Measurements from ENCODE around the gene B4GALT6. TPM values are rescaled to one million over a fixed set of nuclear protein-coding genes. Genes with fewer than 3 reads are reported as not detected.

Gene B4GALT6
- total and polyA plus RNA-seq, 10 of the 15 experiments (the other 5 are each of a cell fraction or from before 2014, with no cell fraction given), result 11.9 to 47.4 (median 18.0) TPM

- Histone ChIP-seq H3K9me3 (replicated peaks; ENCODE audit: control insufficient read depth, insufficient read depth, low read length) (no peaks in the 10 kb centered on the region; the same call in 2 of the 3 replicates), H3K27me3 (replicated peaks in 1 of 2; ENCODE audit: control insufficient read depth in 2 of 2, insufficient read depth in 2 of 2, low read length in 1 of 2) (no peaks in the 10 kb centered on the region), H4K20me1 (ENCODE audit: control insufficient read depth, insufficient read depth) (no peaks in the 10 kb centered on the region), H3K27ac (ENCODE audit: control insufficient read depth, insufficient read depth) (no peak overlapping the region), H3K9ac (ENCODE audit: control insufficient read depth, insufficient read depth, low read length) (no peak overlapping the region), H3K36me3 (ENCODE audit: control insufficient read depth in 2 of 2, insufficient read depth in 2 of 2, low read length in 1 of 2) (no peaks in the 10 kb centered on the region), H3K4me2 (ENCODE audit: control insufficient read depth, insufficient read depth) (no peak overlapping the region), H3K4me1 (ENCODE audit: control insufficient read depth, insufficient read depth, low read length) (no peaks in the 10 kb centered on the region), H3K4me3 (no peak overlapping the region), H3K79me2 (ENCODE audit: control insufficient read depth, insufficient read depth, low read length) (no peaks in the 10 kb centered on the region), H2AFZ (ENCODE audit: control insufficient read depth, low read depth, low read length) (peak overlapping the region; percentile 22)
- RAD21 ChIA-PET (ENCODE audit: unreplicated experiment), result no interaction called here
- no TSS peak for BruUV-seq (replicated peaks)
- whole genome bisulfite sequencing (ENCODE audit: insufficient coverage, insufficient replicate concordance, low lambda C conversion rate, missing lambda C conversion rate), result 96% methylated on average over 3 of the region's 3 CpGs
- SMC1A ChIA-PET (ENCODE audit: uncharacterized antibody, unreplicated experiment), result interaction anchor here (1.3 kb wide), 1 partner anchor 62 kb away, joined by 4 read pairs; no protein-coding TSS in a partner anchor
- intact Hi-C loops (cut with micrococcal nuclease; ENCODE audit: unreplicated experiment) (no loop called here), in situ Hi-C loops (cut with MboI) (no loop called here)
- DNase-seq (ENCODE audit: low read depth, low spot score) (no peak), FAIRE-seq (no peak), ATAC-seq (peak; percentile 92)
- TF ChIP-seq RBBP5 (conservative IDR thresholded peaks at IDR 0.05) (no peak), CTCF (IDR thresholded peaks at IDR 0.05 in 2 of 3, conservative IDR thresholded peaks at IDR 0.05 in 1 of 3; ENCODE audit: control insufficient read depth in 2 of 3, extremely low read depth in 1 of 3, insufficient read depth in 1 of 3, low read depth in 3 of 3, low read length in 3 of 3) (peak; percentile 20 to 42 (median 23); a peak in 5 of 6 replicates), RAD21 (IDR thresholded peaks at IDR 0.05; ENCODE audit: insufficient read depth, low read depth, low read length) (peak; percentile 31)
- CTCF ChIA-PET, result interaction anchor here (1.0 to 1.6 kb wide), 3 partner anchors 9 to 100 kb away, joined by 3 to 6 read pairs (median 5); no protein-coding TSS in a partner anchor
- POLR2A ChIA-PET, result no interaction called here
These were observed 26.4 kb upstream of the B4GALT6 start for GRCh38 chr18:31710826-31711225.

DNA sequence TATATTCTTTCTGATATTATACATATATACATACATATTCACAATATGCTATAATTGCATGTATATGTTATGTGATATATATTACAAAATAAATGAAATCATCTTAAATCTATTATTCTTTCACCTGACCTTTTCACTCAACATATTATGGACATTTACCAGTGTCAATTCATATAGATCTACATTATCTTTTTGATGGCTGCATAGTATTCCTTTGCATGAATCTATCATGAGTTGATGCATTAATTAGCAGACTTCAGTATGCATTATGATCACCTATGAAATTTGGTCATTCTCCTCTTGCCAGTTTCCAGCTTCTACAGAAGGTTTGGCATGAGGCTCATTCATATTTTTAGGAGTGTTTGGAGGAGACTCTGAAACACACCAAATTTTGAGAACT, 23.4 kb upstream of the B4GALT6 start:
- ChIA-PET CTCF (interaction anchor here (0.6 to 1.3 kb wide), 3 partner anchors 15 to 589 kb away, joined by 3 to 4 read pairs (median 3); no protein-coding TSS in a partner anchor), SMC1A (ENCODE audit: uncharacterized antibody, unreplicated experiment) (interaction anchor here (1.0 to 1.4 kb wide), 4 partner anchors 9 to 152 kb away, joined by 3 to 6 read pairs (median 3); no protein-coding TSS in a partner anchor), POLR2A (no interaction called here), RAD21 (ENCODE audit: unreplicated experiment) (no interaction called here)
- in situ Hi-C loops (cut with MboI) (no loop called here), intact Hi-C loops (cut with micrococcal nuclease; ENCODE audit: unreplicated experiment) (no loop called here)
- no peak overlapping the region for H2AFZ ChIP-seq (ENCODE audit: control insufficient read depth, low read depth, low read length)
- H3K36me3 ChIP-seq (ENCODE audit: control insufficient read depth in 2 of 2, insufficient read depth in 2 of 2, low read length in 1 of 2), result no peaks in the 10 kb centered on the region
- H3K4me3 ChIP-seq, result no peak overlapping the region
- H3K9ac ChIP-seq (ENCODE audit: control insufficient read depth, insufficient read depth, low read length), result no peak overlapping the region
- H3K9me3 ChIP-seq (replicated peaks; ENCODE audit: control insufficient read depth, insufficient read depth, low read length), result no peaks in the 10 kb centered on the region
- no peaks in the 10 kb centered on the region for H3K27me3 ChIP-seq (replicated peaks in 1 of 2; ENCODE audit: control insufficient read depth in 2 of 2, insufficient read depth in 2 of 2, low read length in 1 of 2)
- no peak for ATAC-seq
- no peaks in the 10 kb centered on the region for H4K20me1 ChIP-seq (ENCODE audit: control insufficient read depth, insufficient read depth)
- DNase-seq (ENCODE audit: low read depth, low spot score), result no peak
- H3K27ac ChIP-seq (ENCODE audit: control insufficient read depth, insufficient read depth), result no peak overlapping the region
- H3K4me2 ChIP-seq (ENCODE audit: control insufficient read depth, insufficient read depth), result no peak overlapping the region
- no peaks in the 10 kb centered on the region for H3K4me1 ChIP-seq (ENCODE audit: control insufficient read depth, insufficient read depth, low read length)
- no peak for FAIRE-seq
- H3K79me2 ChIP-seq (ENCODE audit: control insufficient read depth, insufficient read depth, low read length), result no peaks in the 10 kb centered on the region
- BruUV-seq (replicated peaks), result no TSS peak
- TF ChIP-seq MAX (IDR thresholded peaks at IDR 0.05; ENCODE audit: low read depth, low read length) (no peak), ATF7 (IDR thresholded peaks at IDR 0.05; ENCODE audit: low read depth) (no peak), SRF (IDR thresholded peaks at IDR 0.05; ENCODE audit: low read depth in 2 of 2, low read length in 2 of 2) (no peak), IRF5 (IDR thresholded peaks at IDR 0.05; ENCODE audit: borderline replicate concordance) (no peak), TCF12 (IDR thresholded peaks at IDR 0.05; ENCODE audit: low read depth, low read length) (no peak)
- TF ChIP-seq, protein P1, sequence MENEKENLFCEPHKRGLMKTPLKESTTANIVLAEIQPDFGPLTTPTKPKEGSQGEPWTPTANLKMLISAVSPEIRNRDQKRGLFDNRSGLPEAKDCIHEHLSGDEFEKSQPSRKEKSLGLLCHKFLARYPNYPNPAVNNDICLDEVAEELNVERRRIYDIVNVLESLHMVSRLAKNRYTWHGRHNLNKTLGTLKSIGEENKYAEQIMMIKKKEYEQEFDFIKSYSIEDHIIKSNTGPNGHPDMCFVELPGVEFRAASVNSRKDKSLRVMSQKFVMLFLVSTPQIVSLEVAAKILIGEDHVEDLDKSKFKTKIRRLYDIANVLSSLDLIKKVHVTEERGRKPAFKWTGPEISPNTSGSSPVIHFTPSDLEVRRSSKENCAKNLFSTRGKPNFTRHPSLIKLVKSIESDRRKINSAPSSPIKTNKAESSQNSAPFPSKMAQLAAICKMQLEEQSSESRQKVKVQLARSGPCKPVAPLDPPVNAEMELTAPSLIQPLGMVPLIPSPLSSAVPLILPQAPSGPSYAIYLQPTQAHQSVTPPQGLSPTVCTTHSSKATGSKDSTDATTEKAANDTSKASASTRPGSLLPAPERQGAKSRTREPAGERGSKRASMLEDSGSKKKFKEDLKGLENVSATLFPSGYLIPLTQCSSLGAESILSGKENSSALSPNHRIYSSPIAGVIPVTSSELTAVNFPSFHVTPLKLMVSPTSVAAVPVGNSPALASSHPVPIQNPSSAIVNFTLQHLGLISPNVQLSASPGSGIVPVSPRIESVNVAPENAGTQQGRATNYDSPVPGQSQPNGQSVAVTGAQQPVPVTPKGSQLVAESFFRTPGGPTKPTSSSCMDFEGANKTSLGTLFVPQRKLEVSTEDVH (IDR thresholded peaks at IDR 0.05; ENCODE audit: low read depth, partially characterized antibody), result no peak
